Activated T-helper 2 cell treated with anti-CD3 and anti-CD28 coated beads, Interferon-gamma antibody, Interleukin-2, Interleukin-4, amounts not matched to agents 10 μg/mL and 5 μg/mL and 100 μg/mL, durations not matched to agents 14 hours and 24 hours and 36 hours (primary cell): ENCODE results near the gene BPI. TPM values are rescaled to one million over a fixed set of nuclear protein-coding genes. Genes with fewer than 3 reads are reported as not detected.
"Not testable (repeated sequence)": the region's sequence is repeated elsewhere in the genome, so short reads cannot be mapped to it uniquely, and the experiment has no call there.

ENCODE experiments used
- DNase-seq: peaks from one replicate; pipeline ENCODE4 v3.0.0; 2021; ENCODE audit warnings: low spot score
- H3K27ac Mint-ChIP-seq: one replicate; pipeline ENCODE4 v1.8.0; 2021; ENCODE audit warnings: mixed read lengths
- H3K27me3 Mint-ChIP-seq: one replicate; pipeline ENCODE4 v1.8.0; 2021; ENCODE audit warnings: low read depth, mixed read lengths
- H3K36me3 Mint-ChIP-seq: one replicate; pipeline ENCODE4 v1.8.0; 2021; ENCODE audit warnings: low read depth, mixed read lengths
- H3K4me1 Mint-ChIP-seq: one replicate; pipeline ENCODE4 v1.8.0; 2021; ENCODE audit warnings: low read depth, mixed read lengths
- H3K4me3 Mint-ChIP-seq: one replicate; pipeline ENCODE4 v1.8.0; 2021; ENCODE audit warnings: low read depth, mild to moderate bottlenecking, moderate library complexity, mixed read lengths
- H3K9me3 Mint-ChIP-seq: one replicate; pipeline ENCODE4 v1.8.0; 2021; ENCODE audit warnings: mixed read lengths
- intact Hi-C: fragments of 100-400 bp; cut with micrococcal nuclease; formaldehyde crosslinking; loops from one replicate; pipeline ENCODE4 v1.15.1; 2023
- total RNA-seq: library from RNA; stranded (reverse); gene quantifications from 2 replicates; pipeline ENCODE4 v1.2.3, GENCODE V29; 2022

The BPI gene
- total RNA-seq, 1 donor from 2014 or later = not detected

DNA sequence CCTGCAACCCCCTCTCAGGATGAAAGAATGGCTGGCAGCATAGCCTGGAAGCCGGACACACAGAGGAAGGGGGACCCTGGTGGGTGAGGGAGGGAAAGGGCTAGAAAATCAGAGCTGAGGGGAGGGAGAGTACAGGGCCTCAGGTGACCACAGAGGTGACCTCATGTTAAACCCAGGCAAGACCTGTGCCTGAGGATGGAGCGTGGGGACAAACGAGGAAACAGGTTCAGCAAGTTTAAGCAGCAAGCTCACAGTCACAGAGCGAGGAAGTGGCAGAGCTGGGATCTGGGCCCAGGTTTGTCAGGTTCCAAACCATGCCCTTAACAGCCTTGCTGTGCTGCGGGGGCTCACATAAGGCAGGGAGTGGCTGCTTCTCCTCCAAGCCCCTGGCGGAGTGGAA is 4.0 kb upstream of the BPI start:
- Mint-ChIP-seq H3K36me3 (no peaks in the 10 kb centered on the region), H3K4me1 (peaks cover 11% of the 10 kb centered on the region), H3K27me3 (peaks cover 36% of the 10 kb centered on the region), H3K4me3 (no peak overlapping the region), H3K27ac (no peak overlapping the region), H3K9me3 (no peaks in the 10 kb centered on the region)
- no peak for DNase-seq
- intact Hi-C loops = no loop called here

DNA sequence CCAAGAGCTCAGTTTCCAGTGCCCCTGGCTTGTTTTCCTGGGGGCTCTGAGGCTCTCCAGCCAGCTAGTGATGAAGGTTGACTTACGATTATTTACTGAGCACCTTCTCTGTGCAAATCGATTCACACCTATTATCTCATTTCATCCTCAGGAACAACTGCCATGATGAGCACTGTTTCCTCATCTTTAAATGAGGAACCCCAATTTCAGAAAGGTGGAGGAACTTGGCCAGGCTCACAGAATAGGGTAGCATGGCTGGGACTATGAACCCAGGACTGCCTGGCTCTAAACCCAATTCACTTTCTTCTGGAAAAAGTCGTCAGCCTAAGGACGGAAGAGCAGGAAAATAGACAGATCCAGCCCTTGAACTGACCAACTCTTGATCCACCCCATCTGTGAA is 3.5 kb upstream of the BPI start:
- Mint-ChIP-seq H3K9me3 (no peaks in the 10 kb centered on the region), H3K27ac (no peak overlapping the region), H3K27me3 (peaks cover 37% of the 10 kb centered on the region), H3K36me3 (no peaks in the 10 kb centered on the region), H3K4me3 (no peak overlapping the region), H3K4me1 (peaks cover 11% of the 10 kb centered on the region)
- intact Hi-C loops = no loop called here
- no peak for DNase-seq

DNA sequence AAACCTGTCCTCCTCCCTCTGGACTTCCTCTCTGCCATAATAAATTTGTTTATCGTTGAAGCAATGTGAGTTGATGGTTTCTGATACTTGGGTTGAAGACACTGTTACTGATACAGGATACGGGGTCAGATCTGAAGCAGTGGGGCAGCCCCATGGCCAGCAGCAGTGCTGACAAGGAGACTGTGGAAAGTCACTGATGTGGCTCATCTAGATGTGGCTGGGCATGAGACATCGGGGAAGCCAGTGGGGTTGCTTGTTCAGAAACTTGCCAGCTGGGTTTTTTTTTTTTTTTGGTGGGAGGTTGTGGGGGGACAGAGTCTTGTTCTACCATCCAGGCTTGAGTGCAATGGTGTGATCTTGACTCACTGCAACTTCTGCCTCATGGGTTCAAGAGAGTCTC is 2.6 kb upstream of the BPI start:
- Mint-ChIP-seq H3K4me3 (no peak overlapping the region), H3K36me3 (no peaks in the 10 kb centered on the region), H3K9me3 (no peaks in the 10 kb centered on the region), H3K27me3 (peaks cover 40% of the 10 kb centered on the region), H3K4me1 (peaks cover 11% of the 10 kb centered on the region), H3K27ac (no peak overlapping the region)
- no peak for DNase-seq
- intact Hi-C loops = no loop called here

DNA sequence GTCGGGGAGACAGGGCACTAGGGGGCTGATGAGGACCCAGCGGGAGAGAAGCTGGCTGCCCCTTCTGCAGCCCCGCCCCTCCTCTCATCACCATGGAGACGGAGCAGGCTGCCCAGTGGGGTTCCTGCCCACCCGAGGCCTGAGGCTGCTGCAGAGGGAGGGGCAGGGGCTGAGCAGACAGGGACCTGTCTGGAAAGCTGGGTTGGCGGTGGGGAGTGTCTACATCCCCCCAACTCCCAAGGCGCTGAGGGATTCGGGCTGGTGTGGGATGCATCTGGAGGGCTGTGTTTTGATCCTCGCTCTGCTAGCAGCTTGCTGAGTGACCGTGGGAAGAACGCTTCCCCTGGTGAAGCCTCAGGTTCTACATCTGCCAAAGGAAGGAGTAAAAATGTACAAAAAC is 1.2 kb upstream of the BPI start:
- H3K4me1 Mint-ChIP-seq = peaks cover 11% of the 10 kb centered on the region
- intact Hi-C loops = no loop called here
- H3K36me3 Mint-ChIP-seq = no peaks in the 10 kb centered on the region
- no peak overlapping the region for H3K4me3 Mint-ChIP-seq
- H3K9me3 Mint-ChIP-seq = no peaks in the 10 kb centered on the region
- H3K27me3 Mint-ChIP-seq = peaks cover 42% of the 10 kb centered on the region
- no peak overlapping the region for H3K27ac Mint-ChIP-seq
- no peak for DNase-seq

DNA sequence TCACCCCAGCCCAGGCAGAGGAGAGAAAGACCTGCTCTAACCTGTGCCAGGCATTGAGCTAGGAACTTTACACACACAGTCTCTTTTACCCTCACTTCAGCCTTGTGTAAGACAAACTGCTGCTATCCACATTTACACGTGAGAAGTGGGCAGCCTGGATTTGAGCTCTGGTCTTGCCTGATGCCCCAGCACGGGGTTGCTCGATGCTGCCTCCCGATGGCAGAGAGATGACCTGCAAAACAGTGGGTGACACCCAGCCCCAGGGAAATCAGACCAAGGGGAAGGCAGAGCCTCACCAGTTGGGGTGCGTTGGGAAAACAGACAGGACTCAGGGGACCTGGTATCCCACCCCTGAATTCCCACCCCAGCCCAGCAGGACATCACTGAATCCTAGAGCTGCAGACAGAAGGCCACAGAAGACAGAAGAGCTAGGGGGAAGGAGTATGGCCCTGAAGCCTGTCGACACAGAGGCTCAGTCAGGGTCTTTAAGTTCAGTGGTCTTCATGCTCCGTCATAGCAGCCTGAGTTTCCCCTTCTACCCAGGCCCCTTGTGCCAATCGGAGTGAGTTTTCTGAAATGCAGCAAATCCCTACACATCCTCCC is 990 bp downstream of the BPI start:
- Mint-ChIP-seq H3K4me1 (peaks cover 11% of the 10 kb centered on the region), H3K27ac (no peak overlapping the region), H3K27me3 (peaks cover 42% of the 10 kb centered on the region), H3K36me3 (no peaks in the 10 kb centered on the region), H3K9me3 (no peaks in the 10 kb centered on the region), H3K4me3 (no peak overlapping the region)
- intact Hi-C loops = no loop called here
- no peak for DNase-seq

DNA sequence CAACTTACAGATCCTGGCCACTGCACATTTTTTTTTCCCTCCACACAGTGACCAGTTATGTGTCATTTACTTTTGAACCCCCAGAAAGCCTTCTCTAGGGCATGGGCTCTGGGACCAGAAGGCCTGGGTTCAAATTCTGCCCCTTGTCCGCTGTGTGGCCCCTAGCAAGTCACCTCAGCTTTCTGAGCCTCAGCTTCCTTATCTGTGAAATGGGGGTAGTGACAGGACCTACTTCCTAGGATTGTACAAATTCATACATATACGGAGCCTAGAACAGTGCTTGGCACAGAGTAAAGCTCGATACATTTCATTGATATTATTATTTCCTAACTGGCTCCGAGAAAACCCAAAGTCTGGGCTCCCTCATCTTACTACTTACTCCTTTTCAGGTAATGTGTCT is 1.6 kb downstream of the BPI start:
- H3K27me3 Mint-ChIP-seq = peaks cover 40% of the 10 kb centered on the region
- intact Hi-C loops = no loop called here
- H3K9me3 Mint-ChIP-seq = no peaks in the 10 kb centered on the region
- no peak overlapping the region for H3K4me3 Mint-ChIP-seq
- H3K27ac Mint-ChIP-seq = no peak overlapping the region
- no peak for DNase-seq
- no peaks in the 10 kb centered on the region for H3K36me3 Mint-ChIP-seq
- H3K4me1 Mint-ChIP-seq = peaks cover 11% of the 10 kb centered on the region

DNA sequence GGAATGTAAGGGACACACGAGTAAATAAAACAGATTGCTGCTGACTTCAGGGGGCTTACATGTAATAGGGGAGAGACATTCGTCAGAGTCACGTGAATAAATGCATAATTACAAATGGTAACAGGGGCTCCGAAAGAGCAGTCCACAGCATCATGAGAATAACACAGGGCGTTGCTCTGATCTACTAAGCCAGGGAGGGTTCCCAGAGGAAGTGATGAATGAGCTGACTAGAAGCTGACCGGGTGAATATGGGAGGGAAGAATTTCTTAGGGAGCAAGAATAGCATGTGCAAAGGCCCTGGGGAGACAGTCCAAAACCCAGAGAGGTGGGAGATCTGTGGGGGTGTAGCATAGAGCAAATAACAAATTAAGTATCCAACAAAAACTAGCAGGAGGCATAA is 2.4 kb downstream of the BPI start:
- H3K4me1 Mint-ChIP-seq = peaks cover 11% of the 10 kb centered on the region
- intact Hi-C loops = no loop called here
- no peak overlapping the region for H3K27ac Mint-ChIP-seq
- peaks cover 34% of the 10 kb centered on the region for H3K27me3 Mint-ChIP-seq
- DNase-seq = no peak
- no peak overlapping the region for H3K4me3 Mint-ChIP-seq
- H3K9me3 Mint-ChIP-seq = no peaks in the 10 kb centered on the region
- H3K36me3 Mint-ChIP-seq = no peaks in the 10 kb centered on the region

DNA sequence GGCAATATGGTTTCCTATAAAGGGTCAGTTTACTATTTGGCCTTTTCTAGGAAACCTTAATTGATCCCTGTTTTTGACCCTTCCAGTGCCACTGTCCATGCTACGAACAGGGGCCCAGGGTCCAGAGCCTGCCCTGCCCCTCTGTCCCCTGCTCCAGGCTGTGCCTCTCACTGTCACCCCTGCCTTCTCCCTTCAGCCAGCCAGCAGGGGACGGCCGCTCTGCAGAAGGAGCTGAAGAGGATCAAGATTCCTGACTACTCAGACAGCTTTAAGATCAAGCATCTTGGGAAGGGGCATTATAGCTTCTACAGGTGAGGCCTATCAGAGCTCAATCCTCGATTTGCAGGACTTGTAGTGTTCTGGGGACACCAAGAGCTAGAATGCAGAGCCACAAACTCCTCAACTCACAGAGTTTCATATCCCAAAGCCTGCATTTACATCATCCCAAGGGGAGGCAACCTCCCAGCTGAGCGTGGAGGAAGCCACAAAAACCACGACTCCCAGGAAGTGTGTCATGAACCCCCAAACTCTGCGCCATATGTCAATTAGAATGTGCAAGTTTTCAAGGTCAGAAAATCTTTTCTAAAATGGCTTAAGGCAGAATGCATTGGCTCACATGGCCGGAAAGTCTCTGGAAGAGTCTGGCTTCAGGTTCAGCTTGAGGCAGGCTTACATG is 3.6 kb downstream of the BPI start:
- no peak overlapping the region for H3K4me3 Mint-ChIP-seq

DNA sequence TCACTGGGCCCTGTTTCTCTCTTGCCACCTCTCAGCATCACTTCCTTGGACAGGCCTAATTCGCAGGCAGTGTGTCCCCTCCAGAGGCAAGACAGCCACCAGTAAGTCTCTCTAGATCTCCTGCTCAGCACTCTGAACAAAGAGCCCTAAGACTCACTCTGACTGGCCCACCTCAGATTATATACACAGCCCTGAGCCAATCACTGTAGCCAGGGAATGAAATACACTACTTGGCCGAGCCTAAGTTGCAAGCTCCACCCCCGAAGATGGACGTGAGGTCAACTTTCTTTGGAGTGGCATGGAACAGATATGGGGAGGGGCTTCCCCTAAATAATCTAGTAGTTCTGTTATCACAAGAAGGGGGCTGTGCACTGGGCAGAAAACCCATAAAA is 4.1 kb downstream of the BPI start:
- Mint-ChIP-seq H3K36me3 (no peaks in the 10 kb centered on the region), H3K4me1 (peaks cover 11% of the 10 kb centered on the region), H3K4me3 (no peak overlapping the region), H3K27me3 (peaks cover 24% of the 10 kb centered on the region), H3K27ac (no peak overlapping the region), H3K9me3 (no peaks in the 10 kb centered on the region)
- intact Hi-C loops = no loop called here
- no peak for DNase-seq

More for the DNA sequence above, 3.6 kb downstream of the BPI start:
- intact Hi-C loops = no loop called here
- no peak for DNase-seq
- Mint-ChIP-seq H3K9me3 (no peaks in the 10 kb centered on the region), H3K27me3 (peaks cover 28% of the 10 kb centered on the region), H3K36me3 (no peaks in the 10 kb centered on the region), H3K27ac (no peak overlapping the region), H3K4me1 (peaks cover 11% of the 10 kb centered on the region)

DNA sequence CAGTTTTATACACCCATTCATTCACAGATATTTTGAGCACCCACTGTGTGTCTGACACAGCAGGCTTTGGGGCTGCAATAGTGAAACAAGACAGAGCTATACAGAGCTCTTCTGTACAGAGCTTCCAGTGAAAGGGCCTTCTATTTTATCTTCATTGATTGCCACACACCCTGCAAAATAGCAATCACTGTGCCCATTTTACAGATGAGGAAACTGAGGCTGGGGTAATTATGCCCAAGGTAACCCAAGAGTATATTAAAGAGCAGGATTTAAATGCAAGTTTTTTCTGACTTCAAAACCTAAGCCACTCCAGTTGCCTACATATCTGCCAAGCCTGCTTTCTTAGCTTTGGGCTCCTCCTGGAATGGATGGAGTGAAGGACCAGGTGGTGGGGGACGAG is 4.5 kb downstream of the BPI start:
- Mint-ChIP-seq H3K4me1 (peaks cover 9% of the 10 kb centered on the region), H3K27me3 (peaks cover 21% of the 10 kb centered on the region), H3K27ac (no peak overlapping the region)

DNA sequence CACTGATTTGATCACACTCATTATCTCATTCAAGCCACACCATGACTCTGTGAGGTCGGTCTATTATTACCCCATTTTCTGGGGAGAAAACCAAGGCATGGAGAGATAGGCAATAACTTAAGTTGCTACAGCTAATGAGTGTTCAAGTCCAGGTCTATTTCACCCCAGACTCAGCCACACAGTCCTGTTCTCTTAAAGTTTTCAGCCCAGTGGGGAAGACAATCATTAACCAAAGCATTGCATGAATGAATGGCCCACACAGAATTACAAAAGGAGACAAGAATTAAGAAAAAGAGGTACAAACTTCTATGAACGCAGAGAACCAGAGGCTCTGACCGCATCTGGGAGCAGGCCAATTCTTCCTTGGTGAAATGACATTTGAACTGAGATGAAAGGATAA is 7.1 kb downstream of the BPI start:
- no peak for DNase-seq
- Mint-ChIP-seq H3K4me3 (no peak overlapping the region), H3K27ac (no peak overlapping the region), H3K4me1 (no peaks in the 10 kb centered on the region), H3K36me3 (no peaks in the 10 kb centered on the region), H3K9me3 (no peaks in the 10 kb centered on the region), H3K27me3 (peaks cover 4% of the 10 kb centered on the region)
- intact Hi-C loops = no loop called here

More for the DNA sequence above, 4.5 kb downstream of the BPI start:
- intact Hi-C loops = no loop called here
- DNase-seq = no peak
- no peaks in the 10 kb centered on the region for H3K9me3 Mint-ChIP-seq
- no peaks in the 10 kb centered on the region for H3K36me3 Mint-ChIP-seq
- no peak overlapping the region for H3K4me3 Mint-ChIP-seq

DNA sequence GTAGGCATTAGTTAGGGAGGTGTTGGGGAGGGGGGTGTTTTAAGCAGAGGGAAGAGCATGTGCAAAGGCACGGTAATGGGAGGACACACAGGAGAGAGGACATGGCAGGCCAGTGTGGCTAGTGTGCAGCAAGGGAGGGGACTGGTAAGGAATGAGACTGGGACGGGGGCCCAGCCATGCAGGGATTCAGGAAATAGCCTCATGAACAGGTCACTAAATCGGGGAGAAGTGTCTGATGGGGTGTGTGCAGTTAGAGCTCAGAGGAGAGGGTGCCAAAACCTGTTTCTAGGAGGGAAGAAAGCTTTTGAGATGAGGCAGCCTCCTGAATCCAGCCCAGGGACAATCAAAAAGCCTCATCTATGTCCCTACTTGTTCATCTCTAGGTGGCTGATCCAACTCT is 7.5 kb downstream of the BPI start:
- H3K27ac Mint-ChIP-seq = no peak overlapping the region
- H3K9me3 Mint-ChIP-seq = no peaks in the 10 kb centered on the region
- no peaks in the 10 kb centered on the region for H3K4me1 Mint-ChIP-seq
- intact Hi-C loops = no loop called here
- no peak overlapping the region for H3K4me3 Mint-ChIP-seq
- H3K36me3 Mint-ChIP-seq = no peaks in the 10 kb centered on the region
- peaks cover under 1% of the 10 kb centered on the region for H3K27me3 Mint-ChIP-seq
- DNase-seq = no peak

DNA sequence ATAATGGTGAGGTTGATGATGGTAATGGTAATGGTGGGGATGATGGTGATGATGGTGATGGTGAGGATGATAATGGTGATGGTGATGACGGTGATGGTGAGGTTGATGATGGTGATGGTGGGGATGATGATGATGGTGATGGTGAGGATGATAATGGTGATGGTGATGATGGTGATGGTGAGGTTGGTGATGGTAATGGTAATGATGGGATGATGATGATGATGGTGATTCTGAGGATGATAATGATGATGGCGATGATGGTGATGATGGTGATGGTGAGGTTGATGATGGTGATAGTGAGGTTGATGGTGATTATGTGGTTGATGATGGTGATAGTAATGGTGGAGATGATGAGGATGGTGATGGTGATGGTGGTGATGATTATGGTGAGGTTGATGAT is 9.7 kb downstream of the BPI start:
- no peak overlapping the region for H3K4me3 Mint-ChIP-seq
- intact Hi-C loops = no loop called here
- no peaks in the 10 kb centered on the region for H3K36me3 Mint-ChIP-seq
- no peaks in the 10 kb centered on the region for H3K27me3 Mint-ChIP-seq
- DNase-seq = no peak
- H3K27ac Mint-ChIP-seq = no peak overlapping the region
- H3K9me3 Mint-ChIP-seq = no peaks in the 10 kb centered on the region
- H3K4me1 Mint-ChIP-seq = no peaks in the 10 kb centered on the region

DNA sequence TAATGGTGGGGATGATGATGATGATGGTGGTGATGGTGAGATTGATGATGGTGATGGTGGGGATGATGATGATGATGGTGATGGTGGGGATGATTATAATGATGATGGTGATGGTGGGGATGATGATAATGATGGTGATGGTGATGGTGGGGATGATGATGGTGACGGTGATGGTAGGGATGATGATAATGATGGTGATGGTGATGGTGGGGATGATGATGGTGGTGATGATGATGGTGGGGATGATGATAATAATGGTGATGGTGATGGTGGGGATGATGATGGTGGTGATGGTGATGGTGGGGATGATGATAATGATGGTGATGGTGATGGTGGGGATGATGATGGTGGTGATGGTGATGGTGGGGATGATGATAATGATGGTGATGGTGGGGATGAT is 10.4 kb downstream of the BPI start:
- not testable (repeated sequence) for H3K4me3 Mint-ChIP-seq, H3K27me3 Mint-ChIP-seq, H3K36me3 Mint-ChIP-seq

More for the DNA sequence above, 10.4 kb downstream of the BPI start:
- H3K27ac Mint-ChIP-seq, H3K9me3 Mint-ChIP-seq, H3K4me1 Mint-ChIP-seq, DNase-seq, intact Hi-C loops: not testable (repeated sequence)
